Neural cell (in vitro differentiated cells): ENCODE data around the gene PLD6.

ENCODE experiments used
- CTCF ChIP-seq: fragments of 450-650 bp; IDR thresholded peaks from 2 replicates; pipeline ENCODE4 v1.5.1; 2014; ENCODE audit warnings: antibody characterized with exemption, mild to moderate bottlenecking, moderate library complexity; ENCODE audit not compliant: poor library complexity, severe bottlenecking
- EZH2 ChIP-seq: fragments of 200-600, 300-800 bp; shearing (Covaris generic), sonication (generic); IDR thresholded peaks from 2 replicates; pipeline ENCODE4 v1.6.1; 2014; ENCODE audit warnings: antibody characterized with exemption, low read length, borderline replicate concordance, mild to moderate bottlenecking; ENCODE audit not compliant: insufficient read depth, poor library complexity, severe bottlenecking
- POLR2AphosphoS5 ChIP-seq: IDR thresholded peaks from 2 replicates; pipeline ENCODE4 v1.6.1; 2012
- RAD21 ChIP-seq: fragments of 450-650 bp; conservative IDR thresholded peaks from 2 replicates; pipeline ENCODE4 v1.6.1; 2014; ENCODE audit warnings: antibody characterized with exemption, mild to moderate bottlenecking, moderate library complexity

- TF ChIP-seq CTCF (no peak), EZH2 (no peak), POLR2AphosphoS5 (no peak), RAD21 (no peak)
These were observed 41.5 kb downstream of the PLD6 start for GRCh38 chr17:17164676-17165075.
